Natural killer cell (primary cell): Measurements from ENCODE around the gene ATAD2B. TPM values are rescaled to one million over a fixed set of nuclear protein-coding genes. Genes with fewer than 3 reads are reported as not detected.
A peak's percentile ranks its signal among the peaks of the same experiment; 100 is the strongest.

Source experiments
- ATAC-seq, 3 donors: fragments of 150-1000 bp in 2 of 3; fragments of 200-7000 bp in 1 of 3; cut with Tn5 transposase; 1 replicate in 1 of 3; 2 replicates in 2 of 3; pipeline ENCODE4 v1.10.0; 2021; ENCODE audit warnings: mild to moderate bottlenecking in 2 of 3, moderate library complexity in 2 of 3
- DNase-seq, 2 donors: peaks; one replicate each; pipeline versions ENCODE4 v3.0.0 to v3.0.0-alpha.2; 2013 to 2021; ENCODE audit warnings: mixed read lengths in 1 of 2
- H3K27ac ChIP-seq: one replicate; pipeline ENCODE4 v1.5.1; 2013; ENCODE audit warnings: mild to moderate bottlenecking, low read length
- H3K27me3 ChIP-seq: one replicate; pipeline ENCODE4 v1.6.1; 2013; ENCODE audit warnings: low read length; ENCODE audit not compliant: control insufficient read depth, insufficient read depth
- H3K36me3 ChIP-seq: one replicate; pipeline ENCODE4 v1.6.1; 2013; ENCODE audit warnings: low read length; ENCODE audit not compliant: control insufficient read depth, insufficient read depth
- H3K4me1 ChIP-seq: one replicate; pipeline ENCODE4 v1.6.1; 2013; ENCODE audit warnings: low read length; ENCODE audit not compliant: control insufficient read depth, insufficient read depth
- H3K4me3 ChIP-seq: one replicate; pipeline ENCODE4 v1.5.1; 2013; ENCODE audit warnings: low read length
- H3K9me3 ChIP-seq: one replicate; pipeline ENCODE4 v1.6.1; 2013; ENCODE audit warnings: low read length; ENCODE audit not compliant: control insufficient read depth, insufficient read depth
- H3K27ac Mint-ChIP-seq, 2 donors: one replicate each; pipeline ENCODE4 v1.8.0; 2022; ENCODE audit warnings: mild to moderate bottlenecking in 2 of 2, mixed read lengths in 2 of 2, moderate library complexity in 1 of 2
- H3K27me3 Mint-ChIP-seq, 2 donors: one replicate each; pipeline ENCODE4 v1.8.0; 2022; ENCODE audit warnings: low read depth in 2 of 2, mixed read lengths in 2 of 2
- H3K36me3 Mint-ChIP-seq: one replicate; pipeline ENCODE4 v1.8.0; 2022; ENCODE audit warnings: mixed read lengths
- H3K4me1 Mint-ChIP-seq, 2 donors: one replicate each; pipeline ENCODE4 v1.8.0; 2022; ENCODE audit warnings: mixed read lengths in 2 of 2
- H3K4me3 Mint-ChIP-seq: one replicate; pipeline ENCODE4 v1.8.0; 2022; ENCODE audit warnings: mild to moderate bottlenecking, moderate library complexity, mixed read lengths
- H3K9me3 Mint-ChIP-seq, 2 donors: one replicate each; pipeline ENCODE4 v1.8.0; 2022; ENCODE audit warnings: mixed read lengths in 2 of 2
- WGBS: methylation state at CpG from one replicate; pipeline ENCODE4 v1.1.7; 2013; ENCODE audit warnings: missing lambda C conversion rate; ENCODE audit not compliant: insufficient coverage; 5-methylcytosine and 5-hydroxymethylcytosine counted together
- intact Hi-C: fragments of 100-400 bp; cut with micrococcal nuclease; formaldehyde crosslinking; loops from one replicate; pipeline ENCODE4 v1.14.2; 2022
- total RNA-seq, 4 donors: library from RNA; stranded (reverse); fragments of 120-200 nt in 1 of 4; gene quantifications; one replicate each; pipeline versions ENCODE4 v1.2.3 to v1.2.4, GENCODE V29; 2013 to 2022
- TF ChIP-seq, protein P1 (sequence below): fragments of 200-600 bp; IDR thresholded peaks from one replicate; pipeline ENCODE4 v1.8.0; 2022; ENCODE audit warnings: antibody characterized with exemption

ATAD2B gene
- total RNA-seq, 3 donors from 2014 or later (not counting 1 experiment from before 2014, with no cell fraction given): 71.5 to 85.7 (median 84.0) TPM

DNA sequence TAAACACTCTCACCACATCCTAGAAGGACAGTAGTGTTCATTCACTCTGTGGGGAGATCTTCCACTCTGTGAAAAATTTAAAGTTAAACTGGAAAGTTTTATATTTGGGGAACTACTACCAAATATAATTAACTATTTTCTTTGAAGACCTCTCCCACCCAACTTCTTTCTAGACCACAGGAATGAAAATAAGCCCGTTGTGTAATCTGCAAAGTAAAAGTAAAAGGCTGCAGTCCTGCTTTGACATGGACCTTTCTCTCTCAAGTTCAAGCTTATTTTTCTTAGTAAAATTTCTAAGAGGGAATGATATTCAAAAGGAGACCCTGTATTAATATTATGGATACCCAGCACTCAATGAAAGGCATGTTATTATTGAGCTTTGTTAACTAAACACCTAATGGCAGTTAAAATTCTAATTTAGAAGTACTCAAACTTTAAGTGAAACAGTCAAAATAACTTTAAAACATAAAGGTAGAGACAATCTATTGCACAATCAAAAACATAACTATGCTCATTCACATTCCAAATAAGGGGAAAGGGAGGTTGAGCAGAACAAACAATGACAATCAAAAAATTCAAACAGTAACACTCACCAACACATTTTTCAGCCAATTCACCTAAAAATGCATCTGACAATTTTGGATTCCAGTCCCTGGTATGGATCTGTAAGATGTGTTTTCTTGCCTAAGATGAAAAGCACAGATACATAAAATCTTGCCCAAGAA, 98.5 kb downstream of the ATAD2B start:
- no peaks in the 10 kb centered on the region for H3K9me3 ChIP-seq
- H3K27me3 ChIP-seq: no peaks in the 10 kb centered on the region
- Mint-ChIP-seq H3K4me1 (no peaks in the 10 kb centered on the region), H3K9me3 (no peaks in the 10 kb centered on the region), H3K27me3 (no peaks in the 10 kb centered on the region), H3K4me3 (no peak overlapping the region), H3K27ac (peak overlapping the region in 1 of 2 donors; percentile 41), H3K36me3 (no peaks in the 10 kb centered on the region)
- H3K4me3 ChIP-seq: no peak overlapping the region
- no peak for ATAC-seq
- no peak for DNase-seq
- intact Hi-C loops: no loop called here
- WGBS: 60% methylated on average over 1 of the region's 1 CpG
- TF ChIP-seq, protein P1, sequence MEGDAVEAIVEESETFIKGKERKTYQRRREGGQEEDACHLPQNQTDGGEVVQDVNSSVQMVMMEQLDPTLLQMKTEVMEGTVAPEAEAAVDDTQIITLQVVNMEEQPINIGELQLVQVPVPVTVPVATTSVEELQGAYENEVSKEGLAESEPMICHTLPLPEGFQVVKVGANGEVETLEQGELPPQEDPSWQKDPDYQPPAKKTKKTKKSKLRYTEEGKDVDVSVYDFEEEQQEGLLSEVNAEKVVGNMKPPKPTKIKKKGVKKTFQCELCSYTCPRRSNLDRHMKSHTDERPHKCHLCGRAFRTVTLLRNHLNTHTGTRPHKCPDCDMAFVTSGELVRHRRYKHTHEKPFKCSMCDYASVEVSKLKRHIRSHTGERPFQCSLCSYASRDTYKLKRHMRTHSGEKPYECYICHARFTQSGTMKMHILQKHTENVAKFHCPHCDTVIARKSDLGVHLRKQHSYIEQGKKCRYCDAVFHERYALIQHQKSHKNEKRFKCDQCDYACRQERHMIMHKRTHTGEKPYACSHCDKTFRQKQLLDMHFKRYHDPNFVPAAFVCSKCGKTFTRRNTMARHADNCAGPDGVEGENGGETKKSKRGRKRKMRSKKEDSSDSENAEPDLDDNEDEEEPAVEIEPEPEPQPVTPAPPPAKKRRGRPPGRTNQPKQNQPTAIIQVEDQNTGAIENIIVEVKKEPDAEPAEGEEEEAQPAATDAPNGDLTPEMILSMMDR: no peak
- peaks cover 18% of the 10 kb centered on the region for H3K36me3 ChIP-seq
- H3K4me1 ChIP-seq: no peaks in the 10 kb centered on the region
- H3K27ac ChIP-seq: no peak overlapping the region

DNA sequence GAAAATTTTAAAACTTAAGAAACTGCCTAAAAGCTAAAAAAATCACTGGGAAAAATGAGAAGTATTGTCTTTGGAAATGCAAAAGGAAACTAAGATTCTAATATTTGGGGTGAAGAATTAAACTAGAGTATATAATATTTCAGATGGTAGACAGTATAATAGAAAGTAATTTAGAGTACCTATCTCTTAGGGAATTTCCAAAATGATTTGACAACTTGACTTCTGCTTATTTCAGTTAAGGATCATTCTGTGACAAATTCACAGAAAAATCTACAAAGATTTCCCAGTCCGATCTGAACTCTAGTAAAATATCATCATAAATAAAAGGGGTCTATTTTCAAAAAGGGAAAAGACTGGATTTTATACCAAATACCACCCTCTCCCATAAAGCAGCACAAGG, 99.6 kb downstream of the ATAD2B start:
- Mint-ChIP-seq H3K27ac (peak overlapping the region in 1 of 2 donors; percentile 41), H3K4me1 (no peaks in the 10 kb centered on the region), H3K4me3 (no peak overlapping the region), H3K36me3 (no peaks in the 10 kb centered on the region), H3K9me3 (no peaks in the 10 kb centered on the region), H3K27me3 (no peaks in the 10 kb centered on the region)
- TF ChIP-seq, protein P1: no peak
- Histone ChIP-seq H3K4me3 (no peak overlapping the region), H3K36me3 (peaks cover 20% of the 10 kb centered on the region), H3K27ac (no peak overlapping the region), H3K27me3 (no peaks in the 10 kb centered on the region), H3K4me1 (no peaks in the 10 kb centered on the region), H3K9me3 (no peaks in the 10 kb centered on the region)
- DNase-seq (no peak), ATAC-seq (no peak)
- no CpG with 5 or more reads among the region's 1 CpG for WGBS
- intact Hi-C loops: no loop called here

DNA sequence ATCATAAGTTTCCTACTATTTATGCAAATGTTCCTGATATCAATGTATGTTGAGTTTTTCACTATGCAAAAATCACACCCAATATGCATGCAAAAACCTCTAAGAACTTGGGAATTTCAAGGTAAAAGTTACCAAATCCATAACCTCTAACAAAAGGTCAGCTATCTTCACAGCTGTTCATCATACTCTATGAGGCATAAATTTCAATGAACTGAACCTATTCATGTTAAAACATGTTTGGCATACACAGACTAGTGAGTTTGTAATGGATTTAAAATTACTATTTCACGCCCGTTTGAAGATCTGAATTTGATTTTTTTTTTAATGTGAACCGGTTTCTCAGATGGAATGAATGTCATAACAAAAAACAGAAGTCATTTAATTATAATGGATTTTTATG, 100.2 kb downstream of the ATAD2B start:
- intact Hi-C loops: no loop called here
- TF ChIP-seq, protein P1: no peak
- no peak overlapping the region for H3K4me3 Mint-ChIP-seq
- ATAC-seq (no peak), DNase-seq (no peak)
- H3K9me3 Mint-ChIP-seq: no peaks in the 10 kb centered on the region
- WGBS: 100% methylated on average over 2 of the region's 3 CpGs
- Histone ChIP-seq H3K4me3 (no peak overlapping the region), H3K9me3 (no peaks in the 10 kb centered on the region), H3K36me3 (peaks cover 25% of the 10 kb centered on the region), H3K4me1 (no peaks in the 10 kb centered on the region), H3K27me3 (no peaks in the 10 kb centered on the region), H3K27ac (no peak overlapping the region)
- H3K36me3 Mint-ChIP-seq: no peaks in the 10 kb centered on the region
- H3K27ac Mint-ChIP-seq: peak overlapping the region in 1 of 2 donors; percentile 41
- H3K27me3 Mint-ChIP-seq: no peaks in the 10 kb centered on the region
- H3K4me1 Mint-ChIP-seq: no peaks in the 10 kb centered on the region

DNA sequence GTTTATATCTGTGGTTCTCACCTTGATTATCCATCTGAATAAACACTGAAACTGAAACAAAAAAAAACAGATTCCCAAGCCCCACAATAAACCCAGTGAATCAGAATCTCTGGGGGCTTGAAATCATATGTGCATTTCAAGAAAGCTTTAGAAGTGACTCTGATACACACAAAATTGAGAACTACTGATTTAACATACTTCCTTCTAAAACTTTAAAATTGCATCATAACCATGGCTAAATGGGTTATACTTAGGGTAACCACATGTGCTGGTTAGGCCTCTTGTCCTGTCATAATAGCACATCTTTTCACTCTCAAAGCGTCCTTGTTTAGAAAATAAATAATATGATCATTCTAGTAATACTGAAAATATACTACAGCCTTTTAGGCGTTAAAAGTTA, 100.9 kb downstream of the ATAD2B start:
- Histone ChIP-seq H3K4me3 (no peak overlapping the region), H3K27me3 (no peaks in the 10 kb centered on the region), H3K36me3 (peaks cover 25% of the 10 kb centered on the region), H3K4me1 (no peaks in the 10 kb centered on the region), H3K27ac (no peak overlapping the region), H3K9me3 (no peaks in the 10 kb centered on the region)
- TF ChIP-seq, protein P1: no peak
- Mint-ChIP-seq H3K4me3 (no peak overlapping the region), H3K4me1 (no peaks in the 10 kb centered on the region), H3K27me3 (no peaks in the 10 kb centered on the region), H3K27ac (peak overlapping the region in 1 of 2 donors; percentile 43), H3K36me3 (no peaks in the 10 kb centered on the region), H3K9me3 (no peaks in the 10 kb centered on the region)
- no CpG with 5 or more reads among the region's 2 CpGs for WGBS
- intact Hi-C loops: no loop called here
- ATAC-seq (no peak), DNase-seq (no peak)
